Renal cortex interstitium (tissue), 11 donors: ENCODE results near the gene TRIM24. TPM values are rescaled to one million over a fixed set of nuclear protein-coding genes. Genes with fewer than 3 reads are reported as not detected.

Experiments used
- DNase-seq, 11 donors: peaks; one replicate each; pipeline ENCODE4 v3.0.0-alpha.2; 2013; ENCODE audit warnings: low read depth in 9 of 11, low spot score in 4 of 11; ENCODE audit errors: extremely low read depth in 1 of 11
- polyA plus RNA-seq, 3 donors: library from polyadenylated mRNA; unstranded; fragments of 120-200 nt; gene quantifications; one replicate each; pipeline ENCODE4 v1.2.1, GENCODE V29; 2013; ENCODE audit not compliant: insufficient read length in 3 of 3

TRIM24 gene
- polyA plus RNA-seq, 3 donors: 49.3 to 69.1 (median 64.2) TPM

DNA sequence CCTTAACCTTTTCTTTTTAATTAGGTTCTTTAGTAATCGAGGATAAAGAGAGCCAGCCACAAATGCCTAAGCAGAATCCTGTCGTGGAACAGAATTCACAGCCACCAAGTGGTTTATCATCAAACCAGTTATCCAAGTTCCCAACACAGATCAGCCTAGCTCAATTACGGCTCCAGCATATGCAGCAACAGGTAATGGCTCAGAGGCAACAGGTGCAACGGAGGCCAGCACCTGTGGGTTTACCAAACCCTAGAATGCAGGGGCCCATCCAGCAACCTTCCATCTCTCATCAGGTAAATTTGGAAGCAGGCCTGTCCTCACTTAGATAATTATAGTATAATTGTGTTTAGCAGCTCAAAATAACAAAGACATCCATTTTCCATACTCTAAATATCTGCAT lies 94.6 kb downstream of the TRIM24 start:
- no peak for DNase-seq

DNA sequence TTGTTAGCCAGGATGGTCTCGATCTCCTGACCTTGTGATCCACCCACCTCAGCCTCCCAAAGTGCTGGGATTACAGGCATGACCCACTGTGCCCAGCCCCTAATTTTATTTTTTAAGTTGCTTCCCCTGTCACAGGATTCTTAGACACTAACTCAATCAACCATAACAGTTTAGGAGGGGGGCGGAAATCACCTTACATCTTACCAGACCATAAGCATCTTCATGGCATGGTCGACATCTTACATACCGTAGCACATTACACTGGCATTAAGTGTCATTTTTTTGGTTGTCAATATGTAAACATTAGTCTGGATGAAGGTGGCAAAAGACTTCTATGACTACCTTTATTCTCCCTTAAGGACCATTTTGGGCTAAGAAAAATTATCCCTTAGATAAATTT lies 95.6 kb downstream of the TRIM24 start:
- DNase-seq: no peak

- DNase-seq: no peak
Measured at GRCh38 chr7:138556771-138557484, 96.9 kb downstream of the TRIM24 start.

DNA sequence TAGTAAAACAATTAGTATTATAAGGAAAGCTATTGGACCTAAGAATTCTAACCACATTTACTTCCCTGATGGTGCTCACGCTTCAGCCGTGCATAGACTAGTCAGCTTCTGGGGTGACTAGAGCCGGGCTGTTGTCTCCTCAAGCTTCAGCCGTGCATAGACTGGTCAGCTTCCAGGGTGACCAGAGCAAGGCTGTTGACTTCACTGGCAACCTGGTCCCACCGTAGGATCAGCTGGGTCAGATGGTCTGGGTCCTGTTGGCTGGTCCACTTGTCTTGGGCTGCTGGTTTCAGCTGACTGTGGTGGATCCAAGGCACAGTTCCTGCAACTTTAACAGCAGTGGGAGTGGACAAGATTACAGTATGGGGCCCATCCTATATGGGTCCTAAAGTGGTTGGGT lies 99.4 kb downstream of the TRIM24 start:
- no peak for DNase-seq

DNA sequence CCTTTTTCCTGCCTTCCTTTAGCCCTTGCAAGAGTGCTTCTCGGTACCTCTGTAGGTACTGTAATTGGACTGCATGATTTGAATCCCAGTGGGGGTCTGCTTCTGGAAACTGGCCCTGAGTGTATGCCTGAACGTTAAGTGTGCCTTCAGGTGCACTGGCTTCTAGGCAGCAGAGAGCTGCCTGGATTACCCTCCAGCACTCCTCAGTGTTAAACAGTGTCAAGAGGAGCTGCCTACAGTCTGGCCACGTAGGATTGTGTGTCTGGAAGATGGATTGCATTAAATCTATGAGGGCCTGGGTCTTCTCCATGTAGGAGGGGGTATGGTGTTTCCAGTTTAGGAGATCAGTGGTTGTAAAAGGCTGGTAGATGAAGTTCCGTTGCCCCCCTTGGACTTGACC lies 103.7 kb downstream of the TRIM24 start:
- DNase-seq: no peak

- no peak for DNase-seq
Measured at GRCh38 chr7:138564365-138564764, 104.3 kb downstream of the TRIM24 start.

DNA sequence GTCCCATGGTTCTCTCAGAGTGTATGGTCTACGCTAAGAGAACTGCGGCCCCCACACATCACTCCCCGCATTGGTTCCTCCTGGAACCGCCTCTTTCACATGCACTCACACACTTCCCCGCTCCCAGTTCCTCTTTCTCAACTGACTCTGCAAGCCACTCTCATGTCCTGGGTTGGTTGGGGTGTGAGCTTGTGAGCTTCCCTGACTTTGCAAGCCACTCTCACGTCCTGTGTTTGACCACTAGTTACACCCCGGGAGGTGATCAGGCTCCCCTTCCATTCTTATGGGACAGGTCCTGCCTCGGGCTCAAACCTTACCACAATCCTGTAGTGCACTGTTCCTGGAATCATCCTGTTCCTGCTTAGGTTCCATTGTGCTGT lies 105.0 kb downstream of the TRIM24 start:
- DNase-seq: no peak

DNA sequence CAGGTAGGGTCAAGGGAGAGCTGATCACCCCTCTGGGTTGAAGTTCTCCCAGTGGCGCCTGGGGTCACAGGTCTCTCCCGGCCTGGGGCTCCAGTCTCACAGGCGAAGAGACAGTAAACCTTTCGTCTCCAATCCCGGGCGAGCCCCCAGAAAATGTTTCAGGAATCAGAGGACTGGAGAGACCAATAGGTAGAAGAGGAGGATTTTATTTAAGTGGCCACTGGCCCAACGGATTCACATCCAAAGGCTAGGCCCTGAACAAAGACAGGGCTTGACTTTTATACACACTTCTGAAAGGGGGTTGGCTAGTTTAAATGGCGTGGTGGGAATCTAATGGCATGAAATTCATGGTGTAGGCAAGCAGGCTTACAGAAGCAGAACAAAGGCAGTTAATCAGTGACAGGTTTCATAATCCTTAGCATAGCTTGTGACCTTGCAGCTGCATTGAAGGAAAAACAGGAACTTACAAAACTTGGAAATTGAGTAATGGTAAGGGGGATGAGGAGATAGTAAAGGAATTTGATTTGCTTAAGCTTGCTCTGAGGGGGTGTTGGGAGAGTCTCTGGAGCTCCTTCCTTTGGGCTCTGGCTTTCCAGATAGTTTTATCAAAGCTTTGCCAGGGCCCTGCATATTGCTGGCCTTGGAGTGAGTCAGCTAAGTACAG lies 105.5 kb downstream of the TRIM24 start:
- DNase-seq: peak in 1 of 11 donors; percentile 4

DNA sequence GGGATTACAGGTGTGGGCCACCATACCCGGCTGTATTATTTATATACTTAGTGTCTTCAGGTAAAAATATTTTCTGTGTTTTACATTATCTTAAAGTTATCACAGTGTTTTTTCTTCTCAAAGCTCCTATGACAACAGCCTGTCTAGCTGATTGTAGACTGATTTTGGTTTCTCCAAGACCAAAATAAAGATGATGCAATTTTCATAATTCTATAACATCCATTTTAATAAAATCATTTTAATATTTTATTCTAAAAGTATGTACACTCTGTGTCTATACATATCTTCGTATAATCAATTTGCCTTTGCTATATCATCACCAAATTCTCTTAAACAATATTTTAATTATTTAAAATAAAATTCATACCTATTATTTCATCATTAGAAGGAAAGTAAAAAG lies 108.6 kb downstream of the TRIM24 start:
- DNase-seq: no peak

- no peak for DNase-seq
Measured at GRCh38 chr7:138569418-138569817, 109.4 kb downstream of the TRIM24 start.

GRCh38 chr7:138570715-138571114 lies 110.7 kb downstream of the TRIM24 start:
- no peak for DNase-seq

- DNase-seq: no peak
Measured at GRCh38 chr7:138573741-138574140, 113.7 kb downstream of the TRIM24 start.

DNA sequence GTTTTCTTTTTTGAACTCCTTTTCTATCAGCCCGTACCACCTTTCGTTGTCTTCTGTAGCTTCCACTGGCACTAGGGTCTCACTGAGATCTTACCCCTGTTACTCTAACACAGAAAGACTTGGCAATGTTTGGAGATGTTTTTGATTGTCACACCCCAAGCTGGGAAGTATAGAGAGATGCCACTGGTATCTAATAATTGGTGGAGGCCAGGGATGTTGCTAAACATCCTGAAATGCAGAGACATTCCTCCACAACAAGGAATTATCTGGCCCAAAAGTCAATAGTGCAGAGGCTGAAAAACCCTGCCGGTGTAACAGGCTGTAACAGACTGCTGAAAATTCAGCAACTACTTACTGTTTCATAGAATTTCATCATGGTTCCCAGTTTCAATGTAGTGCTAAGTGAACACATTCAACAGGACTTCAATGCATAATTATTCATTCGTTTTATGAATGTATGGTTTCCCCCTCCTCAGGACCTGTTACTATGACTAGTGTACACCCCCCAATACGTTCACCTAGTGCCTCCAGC lies 115.9 kb downstream of the TRIM24 start:
- no peak for DNase-seq

DNA sequence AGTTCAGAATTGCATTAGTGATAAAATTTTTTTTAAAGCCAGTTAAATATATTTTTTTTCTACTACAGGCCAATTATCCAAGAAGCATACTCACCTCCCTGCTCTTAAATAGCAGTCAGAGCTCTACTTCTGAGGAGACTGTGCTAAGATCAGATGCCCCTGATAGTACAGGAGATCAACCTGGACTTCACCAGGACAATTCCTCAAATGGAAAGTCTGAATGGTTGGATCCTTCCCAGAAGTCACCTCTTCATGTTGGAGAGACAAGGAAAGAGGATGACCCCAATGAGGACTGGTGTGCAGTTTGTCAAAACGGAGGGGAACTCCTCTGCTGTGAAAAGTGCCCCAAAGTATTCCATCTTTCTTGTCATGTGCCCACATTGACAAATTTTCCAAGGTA lies 119.1 kb downstream of the TRIM24 start:
- DNase-seq: no peak

DNA sequence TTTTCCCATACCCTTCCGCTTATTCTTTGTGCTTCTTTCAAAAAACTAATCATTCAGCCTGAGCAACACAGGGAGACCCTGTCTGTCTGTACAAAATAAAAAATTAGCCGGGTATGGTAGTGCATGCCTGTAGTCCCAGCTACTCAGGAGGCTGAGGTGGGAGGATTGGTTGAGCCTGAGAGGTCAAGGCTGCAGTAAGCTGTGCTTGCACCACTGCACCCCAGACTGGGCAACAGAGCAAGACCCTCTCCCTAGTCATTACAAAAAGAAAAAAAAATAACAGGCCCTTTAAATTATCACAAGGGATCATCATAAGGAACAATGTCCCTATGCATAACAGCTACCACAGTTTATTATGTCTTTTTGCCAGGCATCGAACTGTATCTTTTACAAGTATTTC lies 119.6 kb downstream of the TRIM24 start:
- no peak for DNase-seq

- DNase-seq: no peak
Measured at GRCh38 chr7:138581065-138581464, 121.0 kb downstream of the TRIM24 start.

GRCh38 chr7:138584283-138584682 lies 124.2 kb downstream of the TRIM24 start:
- DNase-seq: no peak

DNA sequence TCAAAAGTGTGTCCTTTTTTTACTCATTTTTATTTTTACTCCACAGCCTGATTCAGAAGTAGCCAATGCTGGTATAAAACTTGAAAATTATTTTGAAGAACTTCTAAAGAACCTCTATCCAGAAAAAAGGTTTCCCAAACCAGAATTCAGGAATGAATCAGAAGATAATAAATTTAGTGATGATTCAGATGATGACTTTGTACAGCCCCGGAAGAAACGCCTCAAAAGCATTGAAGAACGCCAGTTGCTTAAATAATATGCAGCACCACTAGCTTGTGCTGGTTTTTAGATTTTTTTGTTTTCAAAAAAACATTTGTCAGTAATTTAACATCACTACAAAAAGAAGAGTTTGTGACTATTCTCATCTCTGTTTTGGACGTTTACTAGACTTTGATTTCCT lies 124.6 kb downstream of the TRIM24 start:
- no peak for DNase-seq

DNA sequence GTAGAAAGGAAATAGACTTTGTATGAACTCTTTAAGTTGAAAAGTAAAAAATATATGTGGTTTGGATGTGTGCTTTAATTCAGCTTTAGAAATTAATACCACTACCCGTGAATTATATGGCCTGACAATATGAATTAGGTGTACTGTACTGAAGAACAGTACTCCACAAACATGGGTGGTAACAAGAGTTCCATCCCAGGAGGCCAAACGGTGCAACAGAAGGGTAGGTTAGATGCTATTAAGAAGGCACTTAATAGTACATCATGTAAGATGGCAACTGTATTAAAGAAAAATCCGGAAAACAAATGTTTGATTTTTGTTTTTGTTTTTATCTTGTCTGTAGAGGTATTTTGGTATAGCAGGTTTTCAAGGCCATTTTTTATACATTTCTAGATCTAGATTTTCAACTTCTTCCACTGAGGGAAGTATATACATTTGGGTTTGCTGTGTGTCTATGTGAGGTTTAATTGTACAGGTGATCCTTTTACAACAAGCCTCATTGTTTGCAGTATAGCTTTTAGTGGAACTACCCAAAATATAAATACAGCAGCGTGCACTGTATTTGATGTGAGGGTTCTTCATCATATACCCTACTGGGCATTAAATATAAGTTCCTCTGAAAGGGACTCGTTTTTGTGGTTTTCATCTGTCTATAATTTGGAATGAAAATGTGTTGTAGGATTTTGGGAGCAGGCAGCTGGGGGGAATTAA lies 125.4 kb downstream of the TRIM24 start:
- DNase-seq: no peak

GRCh38 chr7:138587485-138587884 lies 127.4 kb downstream of the TRIM24 start:
- DNase-seq: no peak
